ENCODE data around the gene TSHZ1.
A peak's percentile ranks its signal among the peaks of the same experiment; 100 is the strongest.

TSHZ1 gene

GRCh38 chr18:75170916-75171315, 39.7 kb upstream of the TSHZ1 start:
- WGBS (ENCODE audit: insufficient coverage): 97% methylated on average over 10 of the region's 11 CpGs
- ChIA-PET CTCF (no interaction called here), POLR2A (interaction anchor here (0.6 kb wide), 1 partner anchor 937 kb away, joined by 4 read pairs; no protein-coding TSS in a partner anchor)
- H3K4me3 ChIP-seq (ENCODE audit: control insufficient read depth in 1 of 7, extremely low read depth in 1 of 7, insufficient read depth in 4 of 7, low read depth in 2 of 7, low read length in 6 of 7): no peak overlapping the region
- H3K27me3 ChIP-seq (replicated peaks in 2 of 5; ENCODE audit: control insufficient read depth in 4 of 5, insufficient read depth in 5 of 5, low read length in 4 of 5): peaks cover 0 to 3% (median 0%) of the 10 kb centered on the region in 5 experiments
- no peak for DNase-seq
- H3K36me3 ChIP-seq (ENCODE audit: control insufficient read depth in 4 of 4, insufficient read depth in 4 of 4, low read length in 3 of 4): no peaks in the 10 kb centered on the region
- H3K27ac ChIP-seq (ENCODE audit: insufficient read depth in 1 of 2, low read depth in 1 of 2, low read length in 2 of 2, poor library complexity in 1 of 2, severe bottlenecking in 2 of 2): no peak overlapping the region
- peaks cover 0 to under 1% (median 0%) of the 10 kb centered on the region in 5 experiments for H3K9me3 ChIP-seq (ENCODE audit: control extremely low read depth in 1 of 5, control insufficient read depth in 4 of 5, insufficient read depth in 2 of 5, low read depth in 1 of 5, low read length in 4 of 5)
- H3K4me1 ChIP-seq (ENCODE audit: control extremely low read depth in 1 of 4, control insufficient read depth in 4 of 4, insufficient read depth in 4 of 4, low read length in 3 of 4): peaks cover 0 to 14% (median 9%) of the 10 kb centered on the region in 4 experiments

GRCh38 chr18:75172299-75173124, 38.1 kb upstream of the TSHZ1 start:
- no peak overlapping the region for H3K27ac ChIP-seq (ENCODE audit: insufficient read depth in 1 of 2, low read depth in 1 of 2, low read length in 2 of 2, poor library complexity in 1 of 2, severe bottlenecking in 2 of 2)
- CTCF ChIA-PET: interaction anchor here (1.8 kb wide), 1 partner anchor 16 kb away, joined by 3 read pairs; no protein-coding TSS in a partner anchor

GRCh38 chr18:75173125-75173432, 37.5 kb upstream of the TSHZ1 start:
- ChIA-PET CTCF (interaction anchor here (1.1 to 1.8 kb wide), 2 partner anchors 8 to 15 kb away, joined by 3 to 4 read pairs; no protein-coding TSS in a partner anchor), POLR2A (no interaction called here)
- Histone ChIP-seq H3K4me3 (ENCODE audit: control insufficient read depth in 1 of 7, extremely low read depth in 1 of 7, insufficient read depth in 4 of 7, low read depth in 2 of 7, low read length in 6 of 7) (no peak overlapping the region), H3K4me1 (ENCODE audit: control extremely low read depth in 1 of 4, control insufficient read depth in 4 of 4, insufficient read depth in 4 of 4, low read length in 3 of 4) (peaks cover 0 to 14% (median 9%) of the 10 kb centered on the region in 4 experiments), H3K36me3 (ENCODE audit: control insufficient read depth in 4 of 4, insufficient read depth in 4 of 4, low read length in 3 of 4) (no peaks in the 10 kb centered on the region), H3K9me3 (ENCODE audit: control extremely low read depth in 1 of 5, control insufficient read depth in 4 of 5, insufficient read depth in 2 of 5, low read depth in 1 of 5, low read length in 4 of 5) (no peaks in the 10 kb centered on the region), H3K27ac (ENCODE audit: insufficient read depth in 1 of 2, low read depth in 1 of 2, low read length in 2 of 2, poor library complexity in 1 of 2, severe bottlenecking in 2 of 2) (no peak overlapping the region), H3K27me3 (replicated peaks in 2 of 5; ENCODE audit: control insufficient read depth in 4 of 5, insufficient read depth in 5 of 5, low read length in 4 of 5) (peaks cover 0 to 2% (median 0%) of the 10 kb centered on the region in 5 experiments)
- 67% methylated on average over 5 of the region's 5 CpGs for WGBS (ENCODE audit: insufficient coverage)
- peak; percentile 15 to 34 (median 33) for DNase-seq

More at GRCh38 chr18:75172299-75173124, 38.1 kb upstream of the TSHZ1 start:
- H3K27me3 ChIP-seq (replicated peaks in 2 of 5; ENCODE audit: control insufficient read depth in 4 of 5, insufficient read depth in 5 of 5, low read length in 4 of 5): peaks cover 0 to 3% (median 0%) of the 10 kb centered on the region in 5 experiments
- H3K36me3 ChIP-seq (ENCODE audit: control insufficient read depth in 4 of 4, insufficient read depth in 4 of 4, low read length in 3 of 4): no peaks in the 10 kb centered on the region
- DNase-seq: no peak
- no peaks in the 10 kb centered on the region for H3K9me3 ChIP-seq (ENCODE audit: control extremely low read depth in 1 of 5, control insufficient read depth in 4 of 5, insufficient read depth in 2 of 5, low read depth in 1 of 5, low read length in 4 of 5)
- POLR2A ChIA-PET: no interaction called here
- WGBS (ENCODE audit: insufficient coverage): 93% methylated on average over 17 of the region's 17 CpGs
- H3K4me1 ChIP-seq (ENCODE audit: control extremely low read depth in 1 of 4, control insufficient read depth in 4 of 4, insufficient read depth in 4 of 4, low read length in 3 of 4): peaks cover 0 to 14% (median 9%) of the 10 kb centered on the region in 4 experiments
- no peak overlapping the region for H3K4me3 ChIP-seq (ENCODE audit: control insufficient read depth in 1 of 7, extremely low read depth in 1 of 7, insufficient read depth in 4 of 7, low read depth in 2 of 7, low read length in 6 of 7)

DNA sequence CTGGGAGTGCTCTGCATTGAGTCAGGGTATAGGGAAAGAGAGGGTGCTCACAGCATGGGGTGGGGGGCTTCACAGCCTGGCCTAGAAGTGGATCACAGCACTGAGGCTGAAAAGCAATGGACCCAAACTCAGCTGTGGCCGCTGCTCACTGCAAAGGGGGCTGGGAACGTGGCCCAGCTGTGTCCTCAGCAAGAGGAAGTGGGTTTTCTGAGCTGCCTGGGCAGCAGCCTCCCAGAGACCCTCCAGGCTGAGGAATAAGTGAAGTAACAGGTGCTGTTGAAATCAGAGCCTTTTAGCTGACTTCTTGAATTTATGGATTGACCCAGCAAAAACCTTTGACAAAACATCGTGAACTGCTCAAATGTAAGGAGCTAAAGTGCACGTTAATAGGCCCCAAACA, 36.9 kb upstream of the TSHZ1 start:
- Histone ChIP-seq H3K27me3 (replicated peaks in 2 of 5; ENCODE audit: control insufficient read depth in 4 of 5, insufficient read depth in 5 of 5, low read length in 4 of 5) (peaks cover 0 to 2% (median 0%) of the 10 kb centered on the region in 5 experiments), H3K9me3 (ENCODE audit: control extremely low read depth in 1 of 5, control insufficient read depth in 4 of 5, insufficient read depth in 2 of 5, low read depth in 1 of 5, low read length in 4 of 5) (no peaks in the 10 kb centered on the region), H3K27ac (ENCODE audit: insufficient read depth in 1 of 2, low read depth in 1 of 2, low read length in 2 of 2, poor library complexity in 1 of 2, severe bottlenecking in 2 of 2) (no peak overlapping the region), H3K4me3 (ENCODE audit: control insufficient read depth in 1 of 7, extremely low read depth in 1 of 7, insufficient read depth in 4 of 7, low read depth in 2 of 7, low read length in 6 of 7) (no peak overlapping the region), H3K4me1 (ENCODE audit: control extremely low read depth in 1 of 4, control insufficient read depth in 4 of 4, insufficient read depth in 4 of 4, low read length in 3 of 4) (peaks cover 0 to 14% (median 9%) of the 10 kb centered on the region in 4 experiments), H3K36me3 (ENCODE audit: control insufficient read depth in 4 of 4, insufficient read depth in 4 of 4, low read length in 3 of 4) (no peaks in the 10 kb centered on the region)
- POLR2A ChIA-PET: no interaction called here
- CTCF ChIA-PET: interaction anchor here (0.9 to 1.8 kb wide), 3 partner anchors 9 to 26 kb away, joined by 3 to 4 read pairs (median 3); no protein-coding TSS in a partner anchor
- 50% methylated on average over 1 of the region's 4 CpGs for WGBS (ENCODE audit: insufficient coverage)
- peak in 2 of 3 donors; percentile 54 to 65 for DNase-seq

DNA sequence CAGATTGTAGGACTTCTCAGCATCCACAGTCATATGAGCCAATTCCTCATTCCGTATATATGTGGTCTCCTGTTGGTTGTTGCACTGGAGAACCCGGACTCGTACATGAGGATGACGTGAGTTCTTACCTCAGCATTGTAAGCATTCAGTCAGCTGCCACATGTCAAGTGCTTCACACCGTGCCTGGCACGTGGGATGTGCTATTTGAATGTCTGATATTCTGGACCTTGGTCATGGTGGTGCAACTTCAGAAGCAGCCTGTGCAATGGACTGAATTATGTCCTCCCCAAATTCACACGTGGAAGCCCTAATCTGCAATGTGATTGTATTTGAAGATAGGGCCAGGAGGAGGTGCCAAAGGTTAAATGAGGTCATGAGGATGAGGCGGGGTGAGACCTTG, 33.7 kb upstream of the TSHZ1 start:
- H3K36me3 ChIP-seq (ENCODE audit: control insufficient read depth in 4 of 4, insufficient read depth in 4 of 4, low read length in 3 of 4): no peaks in the 10 kb centered on the region
- no peak overlapping the region for H3K4me3 ChIP-seq (ENCODE audit: control insufficient read depth in 1 of 7, extremely low read depth in 1 of 7, insufficient read depth in 4 of 7, low read depth in 2 of 7, low read length in 6 of 7)
- 97% methylated on average over 4 of the region's 8 CpGs for WGBS (ENCODE audit: insufficient coverage)
- H3K27ac ChIP-seq (ENCODE audit: insufficient read depth in 1 of 2, low read depth in 1 of 2, low read length in 2 of 2, poor library complexity in 1 of 2, severe bottlenecking in 2 of 2): no peak overlapping the region
- ChIA-PET POLR2A (no interaction called here), CTCF (no interaction called here)
- peaks cover 0 to 14% (median 9%) of the 10 kb centered on the region in 4 experiments for H3K4me1 ChIP-seq (ENCODE audit: control extremely low read depth in 1 of 4, control insufficient read depth in 4 of 4, insufficient read depth in 4 of 4, low read length in 3 of 4)
- no peaks in the 10 kb centered on the region for H3K27me3 ChIP-seq (replicated peaks in 2 of 5; ENCODE audit: control insufficient read depth in 4 of 5, insufficient read depth in 5 of 5, low read length in 4 of 5)
- H3K9me3 ChIP-seq (ENCODE audit: control extremely low read depth in 1 of 5, control insufficient read depth in 4 of 5, insufficient read depth in 2 of 5, low read depth in 1 of 5, low read length in 4 of 5): no peaks in the 10 kb centered on the region
- DNase-seq: no peak

GRCh38 chr18:75178376-75178775, 32.2 kb upstream of the TSHZ1 start:
- WGBS (ENCODE audit: insufficient coverage): 98% methylated on average over 11 of the region's 11 CpGs
- Histone ChIP-seq H3K4me3 (ENCODE audit: control insufficient read depth in 1 of 7, extremely low read depth in 1 of 7, insufficient read depth in 4 of 7, low read depth in 2 of 7, low read length in 6 of 7) (no peak overlapping the region), H3K9me3 (ENCODE audit: control extremely low read depth in 1 of 5, control insufficient read depth in 4 of 5, insufficient read depth in 2 of 5, low read depth in 1 of 5, low read length in 4 of 5) (peaks cover 0 to 3% (median 0%) of the 10 kb centered on the region in 5 experiments), H3K27me3 (replicated peaks in 2 of 5; ENCODE audit: control insufficient read depth in 4 of 5, insufficient read depth in 5 of 5, low read length in 4 of 5) (no peaks in the 10 kb centered on the region), H3K4me1 (ENCODE audit: control extremely low read depth in 1 of 4, control insufficient read depth in 4 of 4, insufficient read depth in 4 of 4, low read length in 3 of 4) (peaks cover 0 to 12% (median 8%) of the 10 kb centered on the region in 4 experiments), H3K27ac (ENCODE audit: insufficient read depth in 1 of 2, low read depth in 1 of 2, low read length in 2 of 2, poor library complexity in 1 of 2, severe bottlenecking in 2 of 2) (no peak overlapping the region), H3K36me3 (ENCODE audit: control insufficient read depth in 4 of 4, insufficient read depth in 4 of 4, low read length in 3 of 4) (no peaks in the 10 kb centered on the region)
- CTCF ChIA-PET: no interaction called here
- DNase-seq: no peak
- POLR2A ChIA-PET: no interaction called here

All from common myeloid progenitor, CD34-positive (primary cell).